Lower leg skin (tissue), 4 donors: Measurements from ENCODE around the gene ZNF618. TPM values are rescaled to one million over a fixed set of nuclear protein-coding genes. Genes with fewer than 3 reads are reported as not detected.
"Not testable (repeated sequence)": the region's sequence is repeated elsewhere in the genome, so short reads cannot be mapped to it uniquely, and the experiment has no call there.

Experiments
- DNase-seq, 2 donors: peaks; one replicate each; pipeline ENCODE4 v3.0.0-alpha.2; 2019; ENCODE audit warnings: low spot score in 2 of 2
- H3K4me3 ChIP-seq: fragments of 200-600 bp; sonication (generic); 2 replicates; pipeline ENCODE4 v1.5.1; 2017; ENCODE audit warnings: mild to moderate bottlenecking, low read depth; ENCODE audit not compliant: poor library complexity, severe bottlenecking
- POLR2A ChIP-seq, 2 donors: fragments of 450-650 bp; IDR thresholded peaks; one replicate each; pipeline ENCODE4 v1.6.1; 2016 to 2017; ENCODE audit warnings: antibody characterized with exemption in 2 of 2, mild to moderate bottlenecking in 1 of 2, moderate library complexity in 1 of 2
- WGBS, 2 donors: methylation state at CpG; one replicate each; pipeline ENCODE4 v1.1.5; 2018; 5-methylcytosine and 5-hydroxymethylcytosine counted together
- intact Hi-C: fragments of 100-400 bp; cut with DNase I; formaldehyde crosslinking; loops from one replicate; pipeline ENCODE4 v1.15.0; 2023; ENCODE audit warnings: low total_unique reads
- total RNA-seq, 4 donors: library from RNA; depleted of rRNA; stranded (reverse); fragments of >200 nt; gene quantifications; one replicate each; pipeline ENCODE4 v1.1.0, GENCODE V29; 2016
- TF ChIP-seq, protein P1 (sequence below), 3 donors: fragments of 450-650 bp; IDR thresholded peaks; one replicate each; pipeline ENCODE4 v1.5.1; 2016; ENCODE audit warnings: antibody characterized with exemption in 3 of 3, mild to moderate bottlenecking in 3 of 3, moderate library complexity in 2 of 3

ZNF618 gene
- total RNA-seq, 4 donors from 2014 or later, result 1.1 to 4.1 (median 2.5) TPM

GRCh38 chr9:114080773-114081440 lies 204.8 kb downstream of the ZNF618 start:
- H3K4me3 ChIP-seq, result no peak overlapping the region
- DNase-seq, result peak in 1 of 2 donors; percentile 25
- TF ChIP-seq, protein P1, sequence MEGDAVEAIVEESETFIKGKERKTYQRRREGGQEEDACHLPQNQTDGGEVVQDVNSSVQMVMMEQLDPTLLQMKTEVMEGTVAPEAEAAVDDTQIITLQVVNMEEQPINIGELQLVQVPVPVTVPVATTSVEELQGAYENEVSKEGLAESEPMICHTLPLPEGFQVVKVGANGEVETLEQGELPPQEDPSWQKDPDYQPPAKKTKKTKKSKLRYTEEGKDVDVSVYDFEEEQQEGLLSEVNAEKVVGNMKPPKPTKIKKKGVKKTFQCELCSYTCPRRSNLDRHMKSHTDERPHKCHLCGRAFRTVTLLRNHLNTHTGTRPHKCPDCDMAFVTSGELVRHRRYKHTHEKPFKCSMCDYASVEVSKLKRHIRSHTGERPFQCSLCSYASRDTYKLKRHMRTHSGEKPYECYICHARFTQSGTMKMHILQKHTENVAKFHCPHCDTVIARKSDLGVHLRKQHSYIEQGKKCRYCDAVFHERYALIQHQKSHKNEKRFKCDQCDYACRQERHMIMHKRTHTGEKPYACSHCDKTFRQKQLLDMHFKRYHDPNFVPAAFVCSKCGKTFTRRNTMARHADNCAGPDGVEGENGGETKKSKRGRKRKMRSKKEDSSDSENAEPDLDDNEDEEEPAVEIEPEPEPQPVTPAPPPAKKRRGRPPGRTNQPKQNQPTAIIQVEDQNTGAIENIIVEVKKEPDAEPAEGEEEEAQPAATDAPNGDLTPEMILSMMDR (IDR thresholded peaks at IDR 0.05), result no peak
- no peak for TF ChIP-seq POLR2A (IDR thresholded peaks at IDR 0.05)
- 85 to 94% methylated on average over 7 of the region's 7 CpGs for WGBS, 2 donors
- intact Hi-C loops, result loop anchor here (10.0 kb wide), 1 partner anchor 214 kb away; no protein-coding TSS in a partner anchor

DNA sequence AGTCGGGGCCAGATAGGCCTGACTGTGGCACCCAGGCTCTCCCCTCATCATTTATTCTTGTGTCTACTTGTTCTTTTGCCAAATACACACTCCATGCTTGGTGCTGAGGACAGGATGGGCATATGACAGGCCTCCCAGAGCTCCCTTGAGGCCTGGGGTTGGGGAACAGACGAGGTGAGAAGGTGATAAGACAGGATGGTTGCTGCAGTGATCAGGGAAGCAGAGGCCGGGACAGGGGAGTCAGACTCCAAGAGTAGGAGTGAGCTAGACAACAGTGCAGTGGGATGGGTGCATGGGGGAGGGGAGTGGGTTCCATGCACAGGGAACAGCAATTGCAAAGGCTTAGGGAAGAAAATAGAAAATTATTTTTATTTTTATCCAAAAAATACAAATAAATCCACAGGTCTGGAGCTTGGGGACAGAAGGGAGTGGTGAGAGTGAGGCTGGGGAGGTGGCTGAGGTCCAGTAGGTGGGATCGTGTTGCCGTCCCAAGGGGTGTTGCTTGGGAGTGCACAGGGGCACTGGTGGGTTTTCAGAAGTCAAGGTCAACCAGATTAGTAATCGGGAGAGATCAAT lies 205.4 kb downstream of the ZNF618 start:
- DNase-seq, result peak in 1 of 2 donors; percentile 83

GRCh38 chr9:114082017-114082762 lies 206.1 kb downstream of the ZNF618 start:
- intact Hi-C loops, result loop anchor here (10.0 kb wide), 1 partner anchor 213 kb away; no protein-coding TSS in a partner anchor
- no peak overlapping the region for H3K4me3 ChIP-seq
- 50 to 52% methylated on average over 10 of the region's 10 CpGs for WGBS, 2 donors
- TF ChIP-seq, protein P1 (IDR thresholded peaks at IDR 0.05), result peak in 1 of 3 donors; percentile 83
- TF ChIP-seq POLR2A (IDR thresholded peaks at IDR 0.05), result no peak
- DNase-seq, result peak; percentile 90 to 97

More for the DNA sequence above, 205.4 kb downstream of the ZNF618 start:
- intact Hi-C loops, result loop anchor here (10.0 kb wide), 1 partner anchor 213 kb away; no protein-coding TSS in a partner anchor
- H3K4me3 ChIP-seq, result no peak overlapping the region
- WGBS, 2 donors, result 89 to 92% methylated on average over 6 of the region's 6 CpGs
- TF ChIP-seq POLR2A (IDR thresholded peaks at IDR 0.05), result no peak

- WGBS, 2 donors, result 29 to 33% methylated on average over 13 of the region's 13 CpGs
- intact Hi-C loops, result loop anchor here (10.0 kb wide), 1 partner anchor 212 kb away; no protein-coding TSS in a partner anchor
- DNase-seq, result peak in 1 of 2 donors; percentile 34
- H3K4me3 ChIP-seq, result not testable (repeated sequence)
These were observed 206.8 kb downstream of the ZNF618 start for GRCh38 chr9:114082763-114083412.

DNA sequence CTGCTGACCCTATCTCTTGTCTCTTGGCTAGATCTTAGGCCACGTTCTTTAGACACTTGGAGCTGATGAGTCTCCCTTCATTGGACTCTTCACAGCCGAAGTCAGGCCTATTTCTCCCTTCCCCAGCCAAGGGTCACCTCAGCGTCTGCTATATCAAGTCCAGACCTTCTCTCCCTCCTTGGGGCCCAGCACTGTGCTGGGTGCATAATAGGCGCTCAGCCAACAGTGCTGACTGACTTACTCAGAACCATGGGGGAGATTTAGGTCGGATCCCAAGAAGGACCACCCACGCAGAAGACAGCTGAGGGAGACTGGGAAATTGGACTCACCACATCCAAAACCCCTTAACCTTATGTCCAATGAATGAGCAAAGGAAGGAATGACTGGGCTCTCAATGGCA lies 207.6 kb downstream of the ZNF618 start:
- peak in 1 of 2 donors; percentile 68 for DNase-seq
- intact Hi-C loops, result loop anchor here (10.0 kb wide), 1 partner anchor 211 kb away; no protein-coding TSS in a partner anchor
- H3K4me3 ChIP-seq, result no peak overlapping the region
- TF ChIP-seq POLR2A (IDR thresholded peaks at IDR 0.05), result no peak
- TF ChIP-seq, protein P1 (IDR thresholded peaks at IDR 0.05), result no peak
- WGBS, 2 donors, result 92 to 94% methylated on average over 6 of the region's 6 CpGs

GRCh38 chr9:114084282-114085073 lies 208.4 kb downstream of the ZNF618 start:
- peak in 1 of 2 donors; percentile 70 for DNase-seq
- no peak overlapping the region for H3K4me3 ChIP-seq
- TF ChIP-seq POLR2A (IDR thresholded peaks at IDR 0.05), result no peak
- TF ChIP-seq, protein P1 (IDR thresholded peaks at IDR 0.05), result no peak
- intact Hi-C loops, result loop anchor here (10.0 kb wide), 1 partner anchor 210 kb away; no protein-coding TSS in a partner anchor
- WGBS, 2 donors, result 82 to 85% methylated on average over 11 of the region's 11 CpGs
